ENCODE results near the gene LAMA4.

- TF ChIP-seq POLR2A (IDR thresholded peaks at IDR 0.05; ENCODE audit: low read depth, low read length) (no peak), POLR2AphosphoS5 (IDR thresholded peaks at IDR 0.05; ENCODE audit: low read depth, low read length) (no peak), SPI1 (IDR thresholded peaks at IDR 0.05; ENCODE audit: low read depth, low read length) (no peak)
Measured at GRCh38 chr6:112198582-112198981, 55.8 kb downstream of the LAMA4 start.
